NCI-H2171 treated with DMSO at 0.1 percent for 48 hours (cell line): Measurements from ENCODE around the gene CYP4F22.
A peak's percentile ranks its signal among the peaks of the same experiment; 100 is the strongest.

Experiments
- DNase-seq: peaks from one replicate; lab custom pipeline; 2025; lab: John Stamatoyannopoulos, UW

The CYP4F22 gene

GRCh38 chr19:15534957-15535864 is 26.9 kb downstream of the CYP4F22 start:
- no peak for DNase-seq

- no peak for DNase-seq
Observed at GRCh38 chr19:15536350-15536749, 28.0 kb downstream of the CYP4F22 start.

GRCh38 chr19:15538774-15539173 is 30.4 kb downstream of the CYP4F22 start:
- no peak for DNase-seq

GRCh38 chr19:15539638-15540037 is 31.3 kb downstream of the CYP4F22 start:
- no peak for DNase-seq

DNA sequence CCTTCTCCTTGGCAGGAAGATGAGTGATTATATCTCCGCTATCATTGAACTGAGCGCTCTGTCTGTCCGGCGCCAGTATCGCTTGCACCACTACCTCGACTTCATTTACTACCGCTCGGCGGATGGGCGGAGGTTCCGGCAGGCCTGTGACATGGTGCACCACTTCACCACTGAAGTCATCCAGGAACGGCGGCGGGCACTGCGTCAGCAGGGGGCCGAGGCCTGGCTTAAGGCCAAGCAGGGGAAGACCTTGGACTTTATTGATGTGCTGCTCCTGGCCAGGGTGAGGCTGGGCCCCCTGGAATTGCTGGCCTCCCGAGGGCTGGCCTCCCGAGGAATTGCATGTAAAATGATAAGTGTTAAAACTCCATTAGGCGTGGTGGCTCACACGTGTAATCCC is 32.1 kb downstream of the CYP4F22 start:
- no peak for DNase-seq

GRCh38 chr19:15544283-15544682 is 36.0 kb downstream of the CYP4F22 start:
- no peak for DNase-seq

- no peak for DNase-seq
Observed at GRCh38 chr19:15544970-15545369, 36.6 kb downstream of the CYP4F22 start.

DNA sequence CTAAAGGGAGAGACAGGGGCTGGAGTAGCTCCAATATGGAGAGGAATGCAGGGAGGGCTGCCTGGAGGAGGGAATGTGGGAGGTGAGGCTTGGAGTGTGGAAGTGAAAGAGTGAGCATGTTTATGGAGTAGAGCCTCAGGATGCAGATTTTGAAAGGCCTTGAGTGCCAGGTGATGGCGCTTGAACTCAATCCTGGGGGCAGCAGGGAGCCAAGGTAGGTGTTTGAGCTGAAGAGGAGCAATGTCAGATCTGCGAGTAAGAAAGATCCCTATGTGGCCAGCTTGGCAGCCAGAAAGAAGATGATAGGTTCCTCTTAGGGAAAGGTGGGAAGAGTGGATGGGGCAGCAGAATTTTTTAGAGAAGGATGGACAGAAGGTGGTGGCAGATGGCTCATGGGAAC is 40.3 kb downstream of the CYP4F22 start:
- DNase-seq = no peak

DNA sequence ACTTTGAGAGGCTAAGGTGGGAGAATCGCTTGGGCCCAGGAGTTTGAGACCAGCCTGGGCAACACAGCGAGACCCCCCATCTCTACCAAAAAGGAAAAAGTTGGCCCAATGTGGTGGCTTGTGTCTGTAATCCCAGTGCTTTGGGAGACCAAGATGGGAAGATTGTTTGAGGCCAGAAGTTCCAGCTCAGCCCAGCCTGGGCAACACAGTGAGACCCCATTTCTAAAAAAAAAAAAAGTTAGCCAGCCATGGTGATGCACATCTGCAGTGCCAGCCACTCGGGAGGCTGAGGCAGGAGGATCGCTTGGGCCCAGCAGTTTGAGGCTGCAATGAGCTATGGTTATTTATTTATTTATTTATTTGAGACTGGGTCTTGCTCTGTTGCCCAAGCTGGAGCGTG is 41.3 kb downstream of the CYP4F22 start:
- no peak for DNase-seq

GRCh38 chr19:15550273-15550672 is 41.9 kb downstream of the CYP4F22 start:
- no peak for DNase-seq

- DNase-seq = no peak
Observed at GRCh38 chr19:15550929-15551292, 42.6 kb downstream of the CYP4F22 start.

- DNase-seq = no peak
Observed at GRCh38 chr19:15551293-15552004, 43.1 kb downstream of the CYP4F22 start.

DNA sequence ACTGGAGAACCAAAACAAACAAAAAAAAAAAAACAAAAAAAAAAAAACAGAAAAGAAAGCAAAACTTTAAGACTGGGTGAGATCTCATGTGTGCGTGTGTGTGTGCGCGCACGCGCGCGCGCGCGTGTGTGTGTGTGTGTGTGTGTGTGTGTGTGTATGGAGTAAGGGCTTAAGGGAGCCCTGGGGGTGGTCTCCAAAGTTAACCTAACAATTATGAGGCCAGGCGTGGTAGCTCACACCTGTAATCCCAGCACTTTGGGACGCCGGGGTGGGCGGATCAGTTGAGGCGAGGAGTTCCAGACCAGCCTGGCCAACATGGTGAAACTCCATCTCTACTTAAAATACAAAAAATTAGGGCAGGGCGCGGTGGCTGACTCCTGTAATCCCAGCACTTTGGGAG is 46.7 kb downstream of the CYP4F22 start:
- DNase-seq = no peak

GRCh38 chr19:15555759-15556633 is 47.7 kb downstream of the CYP4F22 start:
- peak; percentile 86 for DNase-seq

- DNase-seq = no peak
Observed at GRCh38 chr19:15556634-15557181, 48.4 kb downstream of the CYP4F22 start.

- DNase-seq = no peak
Observed at GRCh38 chr19:15557223-15557622, 48.9 kb downstream of the CYP4F22 start.

DNA sequence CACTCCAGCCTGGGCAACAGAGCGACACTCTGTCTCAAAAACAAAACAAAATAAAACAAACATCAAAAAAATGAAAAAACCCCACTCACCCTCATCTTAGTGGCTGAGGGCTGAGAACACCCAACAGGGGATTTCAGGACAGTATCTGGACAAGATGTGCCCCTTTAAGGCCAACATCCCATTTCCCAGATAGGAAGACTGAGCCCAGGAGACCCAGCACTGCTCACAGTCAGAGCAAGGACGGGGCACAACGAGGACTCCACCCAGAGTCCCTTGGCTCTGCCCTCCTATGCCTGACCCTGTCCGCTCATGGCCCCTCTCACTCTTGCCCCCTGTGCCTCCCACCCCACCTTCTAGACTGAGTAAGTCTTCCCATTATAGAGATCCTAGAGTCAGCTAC is 53.8 kb downstream of the CYP4F22 start:
- DNase-seq = no peak

DNA sequence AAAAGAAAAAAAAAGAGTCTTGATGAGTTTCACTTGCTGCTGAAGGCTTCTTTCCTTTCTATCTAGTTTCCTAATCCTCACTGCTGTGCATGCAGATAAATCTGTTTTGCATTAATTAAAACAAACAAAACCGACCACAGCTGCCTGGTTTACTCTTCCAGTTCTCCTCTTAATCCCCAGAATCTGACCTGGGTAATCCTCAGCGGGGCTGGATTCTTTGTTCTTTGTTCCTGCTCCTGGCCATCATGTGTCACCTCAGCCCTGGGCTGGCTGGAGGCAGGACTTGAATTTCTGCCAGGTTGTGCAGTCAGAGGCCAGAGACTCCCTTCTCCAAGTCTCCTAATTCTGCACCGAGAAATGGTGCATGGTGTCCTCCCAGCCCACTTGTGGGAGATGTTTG is 54.5 kb downstream of the CYP4F22 start:
- DNase-seq = no peak

GRCh38 chr19:15563325-15563794 is 55.0 kb downstream of the CYP4F22 start:
- no peak for DNase-seq

DNA sequence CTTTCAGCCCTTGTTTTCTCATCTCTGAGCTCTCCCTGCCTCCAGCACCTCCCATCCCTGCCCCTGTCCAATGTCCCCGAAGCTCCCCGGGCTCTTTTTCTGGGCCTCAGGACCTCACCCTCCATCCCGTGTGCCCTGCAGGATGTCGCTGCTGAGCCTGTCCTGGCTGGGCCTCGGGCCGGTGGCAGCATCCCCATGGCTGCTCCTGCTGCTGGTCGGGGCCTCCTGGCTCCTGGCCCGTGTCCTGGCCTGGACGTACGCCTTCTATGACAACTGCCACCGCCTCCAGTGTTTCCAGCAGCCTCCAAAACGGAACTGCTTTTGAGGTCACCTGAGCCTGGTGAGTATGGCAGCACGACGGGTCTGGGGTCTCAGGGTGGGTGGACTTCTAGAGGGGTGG is 55.6 kb downstream of the CYP4F22 start:
- DNase-seq = no peak

DNA sequence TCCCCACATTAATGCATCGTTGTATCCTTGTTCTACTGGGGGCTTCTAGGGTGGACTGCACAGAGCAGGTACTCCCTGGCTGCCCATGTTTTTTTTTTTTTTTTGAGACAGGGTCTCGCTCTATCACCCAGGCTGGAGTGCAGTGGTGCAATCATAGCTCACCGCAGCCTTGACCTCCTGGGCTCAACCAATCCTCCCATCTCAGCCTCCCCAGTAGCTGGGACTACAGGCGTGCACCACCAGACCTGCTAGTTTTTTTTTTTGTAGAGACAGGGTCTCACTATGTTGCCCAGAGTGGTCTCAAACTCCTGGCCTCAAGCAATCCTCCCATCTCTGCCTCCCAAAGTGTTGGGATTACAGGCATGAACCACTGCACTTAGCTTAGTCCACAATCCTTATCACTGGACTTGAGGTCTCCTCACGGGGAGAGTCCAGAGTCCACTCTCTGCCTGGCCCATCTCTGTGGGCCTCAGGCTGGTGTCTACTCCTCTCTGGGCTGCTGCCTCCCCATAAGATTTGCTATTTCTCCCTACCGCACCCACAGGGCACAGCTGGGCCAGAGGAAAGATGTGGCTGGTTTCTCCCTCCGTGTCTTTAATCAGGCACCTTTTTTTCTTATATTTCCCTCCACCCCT is 56.3 kb downstream of the CYP4F22 start:
- DNase-seq = no peak

DNA sequence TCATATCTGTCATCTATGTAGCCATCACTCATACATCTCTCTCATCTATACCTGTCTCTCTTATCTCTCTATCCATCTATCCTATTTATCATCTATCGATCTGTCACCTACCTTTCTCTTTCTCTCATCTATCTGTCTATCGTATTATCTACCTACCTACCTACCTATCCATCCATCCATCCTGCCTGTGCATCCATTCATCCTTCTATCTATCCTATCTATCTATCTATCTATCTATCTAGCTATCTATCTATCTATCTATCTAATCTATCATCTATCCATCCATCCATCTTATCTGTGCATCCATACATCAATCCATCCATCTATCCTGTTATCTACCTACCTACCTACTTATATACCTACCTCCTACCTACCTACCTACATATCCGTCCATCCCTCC is 62.1 kb downstream of the CYP4F22 start:
- no peak for DNase-seq
